Measurements from ENCODE around the gene TGFBR2.
"Not testable (repeated sequence)": the region's sequence is repeated elsewhere in the genome, so short reads cannot be mapped to it uniquely, and the experiment has no call there.

TGFBR2 gene

GRCh38 chr3:30622047-30622545, 15.7 kb downstream of the TGFBR2 start:
- TF ChIP-seq CTCF (IDR thresholded peaks at IDR 0.05; ENCODE audit: low read depth, low read length, missing control alignments), result no peak
- DNase-seq (ENCODE audit: low read depth), result no peak

GRCh38 chr3:30622790-30623189, 16.4 kb downstream of the TGFBR2 start:
- TF ChIP-seq CTCF (IDR thresholded peaks at IDR 0.05; ENCODE audit: low read depth, low read length, missing control alignments), result no peak
- no peak overlapping the region for H3K4me3 ChIP-seq (ENCODE audit: low read depth, low read length)
- DNase-seq (ENCODE audit: low read depth), result no peak

More at GRCh38 chr3:30622047-30622545, 15.7 kb downstream of the TGFBR2 start:
- no peak overlapping the region for H3K4me3 ChIP-seq (ENCODE audit: low read depth, low read length)

GRCh38 chr3:30623351-30623750, 16.9 kb downstream of the TGFBR2 start:
- no peak for TF ChIP-seq CTCF (IDR thresholded peaks at IDR 0.05; ENCODE audit: low read depth, low read length, missing control alignments)
- H3K4me3 ChIP-seq (ENCODE audit: low read depth, low read length), result no peak overlapping the region
- DNase-seq (ENCODE audit: low read depth), result no peak

GRCh38 chr3:30624480-30624879, 18.1 kb downstream of the TGFBR2 start:
- not testable (repeated sequence) for DNase-seq (ENCODE audit: low read depth); H3K4me3 ChIP-seq (ENCODE audit: low read depth, low read length)

GRCh38 chr3:30625541-30626438, 19.4 kb downstream of the TGFBR2 start:
- DNase-seq (ENCODE audit: low read depth), result no peak
- no peak for TF ChIP-seq CTCF (IDR thresholded peaks at IDR 0.05; ENCODE audit: low read depth, low read length, missing control alignments)
- H3K4me3 ChIP-seq (ENCODE audit: low read depth, low read length), result no peak overlapping the region

GRCh38 chr3:30626443-30627180, 20.2 kb downstream of the TGFBR2 start:
- TF ChIP-seq CTCF (IDR thresholded peaks at IDR 0.05; ENCODE audit: low read depth, low read length, missing control alignments), result no peak
- no peak overlapping the region for H3K4me3 ChIP-seq (ENCODE audit: low read depth, low read length)
- no peak for DNase-seq (ENCODE audit: low read depth)

GRCh38 chr3:30628205-30628900, 22.0 kb downstream of the TGFBR2 start:
- TF ChIP-seq CTCF (IDR thresholded peaks at IDR 0.05; ENCODE audit: low read depth, low read length, missing control alignments), result no peak
- no peak overlapping the region for H3K4me3 ChIP-seq (ENCODE audit: low read depth, low read length)
- DNase-seq (ENCODE audit: low read depth), result no peak
